ENCODE data around the gene INPP4B.

GRCh38 chr4:142097015-142097414, 749.1 kb downstream of the INPP4B start:
- TF ChIP-seq, protein P1, sequence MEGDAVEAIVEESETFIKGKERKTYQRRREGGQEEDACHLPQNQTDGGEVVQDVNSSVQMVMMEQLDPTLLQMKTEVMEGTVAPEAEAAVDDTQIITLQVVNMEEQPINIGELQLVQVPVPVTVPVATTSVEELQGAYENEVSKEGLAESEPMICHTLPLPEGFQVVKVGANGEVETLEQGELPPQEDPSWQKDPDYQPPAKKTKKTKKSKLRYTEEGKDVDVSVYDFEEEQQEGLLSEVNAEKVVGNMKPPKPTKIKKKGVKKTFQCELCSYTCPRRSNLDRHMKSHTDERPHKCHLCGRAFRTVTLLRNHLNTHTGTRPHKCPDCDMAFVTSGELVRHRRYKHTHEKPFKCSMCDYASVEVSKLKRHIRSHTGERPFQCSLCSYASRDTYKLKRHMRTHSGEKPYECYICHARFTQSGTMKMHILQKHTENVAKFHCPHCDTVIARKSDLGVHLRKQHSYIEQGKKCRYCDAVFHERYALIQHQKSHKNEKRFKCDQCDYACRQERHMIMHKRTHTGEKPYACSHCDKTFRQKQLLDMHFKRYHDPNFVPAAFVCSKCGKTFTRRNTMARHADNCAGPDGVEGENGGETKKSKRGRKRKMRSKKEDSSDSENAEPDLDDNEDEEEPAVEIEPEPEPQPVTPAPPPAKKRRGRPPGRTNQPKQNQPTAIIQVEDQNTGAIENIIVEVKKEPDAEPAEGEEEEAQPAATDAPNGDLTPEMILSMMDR (IDR thresholded peaks at IDR 0.05) = no peak
- TF ChIP-seq JUND (IDR thresholded peaks at IDR 0.05) (no peak), RAD21 (IDR thresholded peaks at IDR 0.05; ENCODE audit: low read length) (no peak), USF2 (IDR thresholded peaks at IDR 0.05; ENCODE audit: borderline replicate concordance, low read depth, low read length) (no peak), SIN3A (IDR thresholded peaks at IDR 0.05; ENCODE audit: borderline replicate concordance, low read depth, low read length) (no peak), FOXM1 (IDR thresholded peaks at IDR 0.05; ENCODE audit: low read depth) (no peak)
- TF ChIP-seq, protein P2, sequence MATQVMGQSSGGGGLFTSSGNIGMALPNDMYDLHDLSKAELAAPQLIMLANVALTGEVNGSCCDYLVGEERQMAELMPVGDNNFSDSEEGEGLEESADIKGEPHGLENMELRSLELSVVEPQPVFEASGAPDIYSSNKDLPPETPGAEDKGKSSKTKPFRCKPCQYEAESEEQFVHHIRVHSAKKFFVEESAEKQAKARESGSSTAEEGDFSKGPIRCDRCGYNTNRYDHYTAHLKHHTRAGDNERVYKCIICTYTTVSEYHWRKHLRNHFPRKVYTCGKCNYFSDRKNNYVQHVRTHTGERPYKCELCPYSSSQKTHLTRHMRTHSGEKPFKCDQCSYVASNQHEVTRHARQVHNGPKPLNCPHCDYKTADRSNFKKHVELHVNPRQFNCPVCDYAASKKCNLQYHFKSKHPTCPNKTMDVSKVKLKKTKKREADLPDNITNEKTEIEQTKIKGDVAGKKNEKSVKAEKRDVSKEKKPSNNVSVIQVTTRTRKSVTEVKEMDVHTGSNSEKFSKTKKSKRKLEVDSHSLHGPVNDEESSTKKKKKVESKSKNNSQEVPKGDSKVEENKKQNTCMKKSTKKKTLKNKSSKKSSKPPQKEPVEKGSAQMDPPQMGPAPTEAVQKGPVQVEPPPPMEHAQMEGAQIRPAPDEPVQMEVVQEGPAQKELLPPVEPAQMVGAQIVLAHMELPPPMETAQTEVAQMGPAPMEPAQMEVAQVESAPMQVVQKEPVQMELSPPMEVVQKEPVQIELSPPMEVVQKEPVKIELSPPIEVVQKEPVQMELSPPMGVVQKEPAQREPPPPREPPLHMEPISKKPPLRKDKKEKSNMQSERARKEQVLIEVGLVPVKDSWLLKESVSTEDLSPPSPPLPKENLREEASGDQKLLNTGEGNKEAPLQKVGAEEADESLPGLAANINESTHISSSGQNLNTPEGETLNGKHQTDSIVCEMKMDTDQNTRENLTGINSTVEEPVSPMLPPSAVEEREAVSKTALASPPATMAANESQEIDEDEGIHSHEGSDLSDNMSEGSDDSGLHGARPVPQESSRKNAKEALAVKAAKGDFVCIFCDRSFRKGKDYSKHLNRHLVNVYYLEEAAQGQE (IDR thresholded peaks at IDR 0.05; ENCODE audit: low read depth, low read length) = no peak
